Suprapubic skin (tissue), 3 donors: ENCODE results near the gene SLC23A1.

Experiments used
- CTCF ChIP-seq, 2 donors: fragments of 200-600 bp in 1 of 2; fragments of 450-650 bp in 1 of 2; sonication (generic) in 1 of 2; IDR thresholded peaks; one replicate each; pipeline ENCODE4 v1.5.1; 2016 to 2019; ENCODE audit warnings: antibody characterized with exemption in 2 of 2, mild to moderate bottlenecking in 1 of 2, moderate library complexity in 1 of 2
- POLR2AphosphoS5 ChIP-seq, 3 donors: sonication (generic); formaldehyde crosslinking; IDR thresholded peaks; one replicate each; pipeline ENCODE4 v1.6.1; 2017; ENCODE audit warnings: antibody characterized with exemption in 3 of 3

GRCh38 chr5:139417214-139417613, 34.1 kb upstream of the SLC23A1 start:
- TF ChIP-seq CTCF (IDR thresholded peaks at IDR 0.05) (no peak), POLR2AphosphoS5 (IDR thresholded peaks at IDR 0.05) (no peak)
